ENCODE data around the gene ASCC3.

Gene ASCC3

DNA sequence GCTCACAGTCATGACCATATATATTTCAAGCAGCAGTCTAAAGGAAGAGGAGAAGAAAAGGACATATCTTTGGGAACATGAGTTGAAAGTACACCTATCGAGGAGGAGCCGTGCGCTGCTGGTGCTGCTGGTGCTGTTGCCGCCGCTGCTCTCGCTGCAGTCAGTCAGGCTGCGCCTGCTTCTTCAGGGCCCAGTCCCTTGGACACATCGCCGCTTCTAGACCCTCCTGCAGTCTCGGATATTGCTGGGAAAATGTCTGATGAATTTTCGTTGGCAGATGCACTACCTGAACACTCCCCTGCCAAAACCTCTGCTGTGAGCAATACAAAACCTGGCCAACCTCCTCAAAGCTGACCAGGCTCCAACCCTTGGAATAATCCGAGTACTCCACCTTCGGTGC lies 8.2 kb upstream of the ASCC3 start:
- no peak for DNase-seq (ENCODE audit: low read depth in 2 of 2)
- H3K4me3 ChIP-seq (replicated peaks in 1 of 2; ENCODE audit: low read depth in 2 of 2, low read length in 2 of 2): no peak overlapping the region
- TF ChIP-seq, protein P1, sequence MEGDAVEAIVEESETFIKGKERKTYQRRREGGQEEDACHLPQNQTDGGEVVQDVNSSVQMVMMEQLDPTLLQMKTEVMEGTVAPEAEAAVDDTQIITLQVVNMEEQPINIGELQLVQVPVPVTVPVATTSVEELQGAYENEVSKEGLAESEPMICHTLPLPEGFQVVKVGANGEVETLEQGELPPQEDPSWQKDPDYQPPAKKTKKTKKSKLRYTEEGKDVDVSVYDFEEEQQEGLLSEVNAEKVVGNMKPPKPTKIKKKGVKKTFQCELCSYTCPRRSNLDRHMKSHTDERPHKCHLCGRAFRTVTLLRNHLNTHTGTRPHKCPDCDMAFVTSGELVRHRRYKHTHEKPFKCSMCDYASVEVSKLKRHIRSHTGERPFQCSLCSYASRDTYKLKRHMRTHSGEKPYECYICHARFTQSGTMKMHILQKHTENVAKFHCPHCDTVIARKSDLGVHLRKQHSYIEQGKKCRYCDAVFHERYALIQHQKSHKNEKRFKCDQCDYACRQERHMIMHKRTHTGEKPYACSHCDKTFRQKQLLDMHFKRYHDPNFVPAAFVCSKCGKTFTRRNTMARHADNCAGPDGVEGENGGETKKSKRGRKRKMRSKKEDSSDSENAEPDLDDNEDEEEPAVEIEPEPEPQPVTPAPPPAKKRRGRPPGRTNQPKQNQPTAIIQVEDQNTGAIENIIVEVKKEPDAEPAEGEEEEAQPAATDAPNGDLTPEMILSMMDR (IDR thresholded peaks at IDR 0.05; ENCODE audit: low read depth, low read length): no peak

DNA sequence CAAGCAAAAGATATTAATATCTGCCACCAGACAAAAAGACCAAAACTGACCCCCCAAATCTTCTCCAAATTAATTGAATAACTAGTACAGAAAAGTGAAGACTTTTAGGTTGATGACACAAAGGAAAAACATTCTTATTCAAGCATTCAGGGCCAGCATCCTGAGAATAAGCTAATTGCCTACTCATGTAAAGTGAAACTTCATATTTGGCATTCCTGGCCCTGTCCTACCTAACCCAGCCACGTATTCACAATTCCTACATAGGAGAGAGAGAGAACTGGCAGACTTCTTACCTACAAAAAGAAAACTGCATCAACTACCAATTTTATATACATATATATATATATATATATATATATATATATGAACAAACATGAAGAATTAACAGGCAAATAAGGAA lies 4.9 kb upstream of the ASCC3 start:
- TF ChIP-seq, protein P1 (IDR thresholded peaks at IDR 0.05; ENCODE audit: low read depth, low read length): no peak
- peak in 1 of 2 donors; percentile 52 for DNase-seq (ENCODE audit: low read depth in 2 of 2)
- no peak overlapping the region for H3K4me3 ChIP-seq (replicated peaks in 1 of 2; ENCODE audit: low read depth in 2 of 2, low read length in 2 of 2)

DNA sequence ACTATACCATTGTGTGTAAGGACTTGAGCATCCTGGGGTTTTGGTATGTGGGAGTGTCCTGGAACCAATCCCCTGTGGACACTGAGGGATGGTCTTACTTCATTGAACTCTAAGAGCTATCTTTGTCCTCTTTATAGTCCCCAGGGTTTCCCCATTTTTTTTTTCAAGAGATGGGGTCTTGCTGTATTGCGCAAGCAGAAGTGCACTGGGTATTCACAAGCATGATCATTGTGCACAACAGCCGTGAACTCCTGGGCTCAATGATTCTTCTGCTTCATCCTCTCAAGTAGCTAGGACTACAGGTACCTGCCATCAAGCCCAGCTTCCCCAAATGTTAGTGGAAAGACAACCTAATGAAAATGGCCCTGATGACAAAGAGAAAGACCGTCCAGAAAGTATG lies 2.2 kb upstream of the ASCC3 start:
- TF ChIP-seq, protein P1 (IDR thresholded peaks at IDR 0.05; ENCODE audit: low read depth, low read length): no peak
- no peak overlapping the region for H3K4me3 ChIP-seq (replicated peaks in 1 of 2; ENCODE audit: low read depth in 2 of 2, low read length in 2 of 2)
- no peak for DNase-seq (ENCODE audit: low read depth in 2 of 2)

DNA sequence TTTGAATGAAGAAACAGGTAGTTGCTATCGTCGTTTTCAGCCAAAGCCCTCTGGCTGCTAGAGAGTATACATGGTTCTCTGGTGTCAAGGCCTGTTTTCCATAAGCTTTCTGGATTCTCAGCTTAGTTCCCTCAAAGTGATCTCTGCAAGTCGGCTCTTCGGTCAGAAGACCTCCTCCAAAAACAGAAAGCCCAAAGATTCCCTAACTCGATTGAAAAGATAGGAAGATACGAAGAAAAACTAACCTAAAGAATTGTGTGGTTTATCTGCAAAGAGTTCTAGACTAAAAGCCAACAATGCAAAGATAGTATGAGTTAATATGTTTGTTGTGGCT lies 545 bp upstream of the ASCC3 start:
- TF ChIP-seq, protein P1 (IDR thresholded peaks at IDR 0.05; ENCODE audit: low read depth, low read length): no peak
- peak in 1 of 2 donors; percentile 20 for DNase-seq (ENCODE audit: low read depth in 2 of 2)
- peak overlapping the region; percentile 84 to 88 for H3K4me3 ChIP-seq (replicated peaks in 1 of 2; ENCODE audit: low read depth in 2 of 2, low read length in 2 of 2)

DNA sequence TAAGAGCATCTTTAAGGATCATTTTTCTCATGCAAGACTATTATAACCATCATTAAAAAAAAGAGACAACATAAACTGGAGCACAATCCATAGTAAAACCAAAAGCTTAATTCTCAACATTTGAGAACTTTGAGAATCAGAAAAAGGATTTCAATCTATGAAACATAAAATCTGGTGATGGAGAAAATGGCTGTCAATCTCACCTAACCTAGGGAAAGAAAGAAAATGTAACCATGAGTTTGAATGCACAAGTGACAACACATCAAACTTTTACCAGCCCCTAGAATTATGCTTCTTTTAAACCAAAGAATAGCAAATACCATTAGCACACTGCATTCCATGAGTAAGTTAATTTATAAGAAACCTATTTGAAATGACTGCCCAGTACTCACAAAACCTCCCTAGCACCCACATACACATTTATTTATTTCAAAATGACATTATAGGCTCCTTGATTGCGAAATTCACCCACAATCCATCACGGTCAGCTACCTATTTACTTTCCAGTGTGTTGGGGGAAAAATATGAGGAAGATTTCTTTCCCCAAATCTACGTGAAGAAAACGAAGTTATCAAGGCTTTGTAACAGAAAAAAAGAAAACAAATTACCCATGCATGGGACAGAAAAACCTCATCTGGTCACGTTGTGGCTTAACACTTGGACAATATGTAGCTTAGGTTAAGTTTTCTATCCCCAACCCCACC lies 828 bp downstream of the ASCC3 start:
- TF ChIP-seq, protein P1 (IDR thresholded peaks at IDR 0.05; ENCODE audit: low read depth, low read length): no peak
- peak in 1 of 2 donors; percentile 64 for DNase-seq (ENCODE audit: low read depth in 2 of 2)
- peak overlapping the region; percentile 84 to 88 for H3K4me3 ChIP-seq (replicated peaks in 1 of 2; ENCODE audit: low read depth in 2 of 2, low read length in 2 of 2)

DNA sequence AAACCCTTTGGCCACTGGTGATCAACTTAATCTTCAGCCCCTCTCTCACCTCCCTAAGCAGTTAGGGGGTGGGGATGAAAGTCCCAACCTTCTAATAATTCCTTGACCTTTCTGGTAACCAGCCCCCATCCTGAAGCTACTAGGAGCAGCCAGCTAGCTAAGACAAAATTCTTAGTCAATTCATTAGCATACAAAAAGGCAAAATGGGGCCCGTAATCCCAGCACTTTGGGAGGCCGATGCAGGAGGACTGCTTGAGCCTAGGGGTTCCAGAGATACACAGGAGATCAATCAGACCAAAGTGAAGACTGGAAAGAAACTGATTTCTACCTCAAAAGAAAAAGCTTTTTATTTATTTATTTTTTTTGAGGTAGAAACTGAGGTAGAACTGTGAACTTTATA lies 1.8 kb downstream of the ASCC3 start:
- no peak for DNase-seq (ENCODE audit: low read depth in 2 of 2)
- TF ChIP-seq, protein P1 (IDR thresholded peaks at IDR 0.05; ENCODE audit: low read depth, low read length): no peak
- H3K4me3 ChIP-seq (replicated peaks in 1 of 2; ENCODE audit: low read depth in 2 of 2, low read length in 2 of 2): peak overlapping the region in 1 of 2 donors; percentile 84

DNA sequence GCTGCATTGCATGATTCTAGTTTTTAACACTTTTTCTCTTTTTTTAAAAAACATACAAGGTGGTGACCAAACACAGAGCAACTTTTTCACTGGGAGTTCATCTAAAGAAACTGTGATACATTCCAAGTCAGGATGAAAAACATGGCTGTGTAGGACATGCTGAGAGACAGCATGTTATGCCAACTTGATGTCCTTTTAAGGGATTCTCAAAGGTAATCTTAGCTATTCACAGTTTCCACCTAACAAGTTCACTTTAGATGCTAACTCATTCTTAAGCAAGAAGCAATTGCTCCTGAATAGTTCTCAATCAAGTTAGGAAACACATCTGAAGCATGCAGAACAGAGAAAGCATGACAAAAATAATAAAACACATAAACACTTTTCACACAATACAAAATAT lies 3.3 kb downstream of the ASCC3 start:
- no peak for DNase-seq (ENCODE audit: low read depth in 2 of 2)
- TF ChIP-seq, protein P1 (IDR thresholded peaks at IDR 0.05; ENCODE audit: low read depth, low read length): no peak
- H3K4me3 ChIP-seq (replicated peaks in 1 of 2; ENCODE audit: low read depth in 2 of 2, low read length in 2 of 2): no peak overlapping the region

Data from cardiac fibroblast (primary cell).